Measurements from ENCODE around the gene TMEM208.

Gene TMEM208

DNA sequence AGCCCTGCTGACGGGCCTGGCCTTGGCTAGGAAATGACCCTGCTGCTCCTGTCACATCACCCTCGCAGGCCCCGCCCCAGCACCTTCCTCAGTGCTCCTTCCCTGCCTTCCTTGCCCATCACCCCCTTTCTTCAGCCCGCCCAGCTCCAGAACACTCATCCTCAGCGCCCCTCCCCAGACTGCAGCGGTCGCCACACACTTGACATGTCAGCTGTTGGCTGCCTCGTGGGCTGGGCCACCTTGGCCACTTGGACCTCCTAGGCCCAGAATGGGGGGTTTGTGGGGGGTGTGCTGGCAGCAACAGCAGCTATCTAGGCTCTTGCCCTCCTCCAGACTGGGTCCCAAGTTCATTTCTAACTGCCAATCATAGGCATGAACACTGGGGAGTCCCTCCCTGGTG is 17.4 kb upstream of the TMEM208 start:
- no peak for DNase-seq (ENCODE audit: low read depth)

DNA sequence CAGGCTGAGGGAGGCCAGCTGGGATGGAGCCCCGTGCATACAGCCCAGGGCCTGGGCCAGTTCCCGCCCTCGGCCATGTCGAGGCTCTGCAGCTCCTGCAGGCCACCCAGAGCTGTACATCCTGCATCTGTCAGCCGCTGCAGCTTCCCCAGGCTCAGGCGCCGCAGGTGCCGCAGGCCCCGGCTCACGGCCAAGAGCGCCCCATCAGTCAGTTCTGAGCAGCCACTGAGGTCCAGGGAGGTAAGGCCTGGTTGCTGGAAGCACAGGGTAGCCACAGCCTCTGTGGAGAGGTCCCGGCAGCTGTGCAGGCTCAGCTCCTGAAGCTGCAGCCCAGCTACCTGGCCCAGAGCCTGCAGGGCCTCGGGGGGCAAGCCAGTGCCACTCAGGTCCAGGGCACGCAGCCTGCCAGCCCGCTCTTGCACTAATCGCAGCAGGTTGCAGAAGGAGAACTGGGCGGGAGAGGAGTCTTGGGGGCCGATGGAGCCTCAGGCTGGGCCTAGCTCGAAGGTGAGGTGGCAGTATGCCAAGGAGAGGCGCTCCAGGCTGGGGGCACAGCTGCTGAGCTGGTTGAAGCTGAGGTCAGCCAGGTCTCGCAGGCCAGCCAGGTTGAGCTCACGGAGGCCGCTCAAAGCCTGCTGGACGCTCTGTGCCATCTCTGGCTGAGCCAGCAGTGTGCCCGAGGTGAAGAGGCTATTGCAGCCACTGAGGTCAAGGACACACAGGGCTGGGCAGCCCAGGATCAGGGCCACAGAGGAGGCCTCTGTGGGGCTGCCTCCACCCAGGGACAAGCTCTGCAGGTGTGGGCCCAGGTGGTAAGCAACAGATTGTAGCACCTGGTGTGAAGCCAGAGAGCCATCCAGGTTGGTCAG is 16.6 kb upstream of the TMEM208 start:
- no peak for DNase-seq (ENCODE audit: low read depth)

DNA sequence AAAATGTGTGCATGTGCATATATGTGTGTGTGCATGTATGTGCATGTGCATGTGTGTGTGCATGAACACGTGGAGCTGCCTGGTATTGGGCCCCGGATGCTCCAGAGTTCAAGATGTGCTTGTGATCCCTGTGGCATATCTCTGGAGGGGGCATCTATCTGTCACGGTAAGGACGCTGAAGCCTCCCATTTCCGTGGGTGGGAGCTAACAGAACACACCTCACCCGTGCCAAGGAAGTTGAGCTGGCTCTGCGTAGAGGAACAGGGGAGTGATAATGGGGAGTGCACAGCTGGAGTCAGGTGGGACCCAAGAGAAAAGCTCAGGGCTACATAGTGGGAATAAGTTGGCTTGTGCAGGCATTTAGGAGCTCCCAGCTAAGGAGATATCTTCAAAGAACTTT is 15.3 kb upstream of the TMEM208 start:
- DNase-seq (ENCODE audit: low read depth), result no peak

DNA sequence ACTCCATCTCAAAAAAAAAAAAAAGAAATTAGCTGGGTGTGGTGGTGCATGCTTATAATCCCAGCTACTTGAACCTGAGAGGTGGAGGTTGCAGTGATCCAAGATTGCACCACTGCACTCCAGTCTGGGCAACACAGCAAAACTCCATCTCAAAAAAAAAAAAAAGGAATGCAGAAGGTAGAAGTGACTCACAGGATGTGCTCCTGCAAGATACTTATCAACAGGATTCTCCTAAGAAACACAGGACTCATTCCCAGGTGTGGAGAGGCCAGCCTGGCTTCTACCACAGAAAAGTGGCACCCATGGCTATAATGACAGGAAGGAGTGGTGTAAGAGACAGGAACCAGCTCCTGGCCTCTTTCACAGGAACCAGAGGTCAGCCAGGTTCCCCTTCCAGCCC is 14.2 kb upstream of the TMEM208 start:
- DNase-seq (ENCODE audit: low read depth), result no peak

DNA sequence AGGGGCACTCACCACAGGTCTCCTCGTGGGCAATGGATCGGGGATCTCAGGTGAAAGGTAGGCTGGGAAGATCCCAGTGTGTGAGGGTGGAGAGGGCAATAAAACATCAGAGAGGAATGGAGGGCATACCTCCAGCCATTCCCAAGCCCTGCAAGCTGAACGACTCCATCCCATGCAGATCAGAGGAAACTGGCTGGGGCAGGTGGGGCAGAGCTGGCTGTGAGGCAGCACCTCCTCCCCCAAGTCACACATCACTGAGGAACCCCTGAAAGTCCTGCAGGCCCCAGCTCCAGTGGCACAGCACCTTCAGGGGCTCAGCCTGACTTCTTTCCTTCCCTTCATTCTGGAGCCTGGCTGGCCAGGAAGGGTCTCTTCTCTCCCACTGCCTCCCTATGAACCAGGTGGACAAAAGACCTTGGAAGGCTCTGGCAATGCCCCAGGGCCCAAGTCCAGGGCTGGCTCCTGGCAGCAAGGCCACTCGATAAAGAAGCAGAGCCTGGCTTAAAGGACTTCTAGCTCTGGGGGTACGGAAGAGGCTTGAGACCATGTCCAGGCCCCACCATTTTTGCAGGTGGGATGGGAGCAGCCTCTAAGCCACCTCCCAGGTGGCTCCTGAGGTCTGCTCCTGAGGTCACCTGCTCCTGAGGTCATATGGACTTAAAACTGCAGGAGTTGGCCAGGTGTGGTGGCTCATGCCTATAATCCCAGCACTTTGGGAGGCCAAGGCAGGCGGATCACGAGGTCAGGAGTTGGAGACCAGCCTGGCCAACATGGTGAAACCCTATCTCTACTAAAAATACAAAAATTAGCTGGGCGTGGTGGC is 13.5 kb upstream of the TMEM208 start:
- no peak for DNase-seq (ENCODE audit: low read depth)

DNA sequence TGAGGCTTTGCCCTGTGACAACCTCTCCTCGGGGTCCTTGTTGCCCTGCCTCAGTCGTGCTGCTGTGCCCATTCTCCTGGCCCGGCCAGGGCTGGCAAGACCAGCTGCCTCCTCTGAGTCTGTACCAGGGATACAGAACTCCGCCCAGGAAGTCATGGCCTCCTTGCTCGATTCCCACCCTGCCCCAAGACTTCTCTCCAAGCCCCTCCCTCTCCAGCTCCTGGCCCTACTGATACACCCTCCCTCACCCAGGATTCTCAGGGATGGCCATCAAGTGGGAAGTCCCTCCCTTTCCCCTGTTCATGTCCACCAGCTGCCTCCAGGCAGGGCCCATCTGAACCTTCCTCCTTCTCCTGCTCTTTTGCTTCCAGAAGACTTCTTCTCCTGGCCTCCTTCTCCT is 11.2 kb upstream of the TMEM208 start:
- no peak for DNase-seq (ENCODE audit: low read depth)

DNA sequence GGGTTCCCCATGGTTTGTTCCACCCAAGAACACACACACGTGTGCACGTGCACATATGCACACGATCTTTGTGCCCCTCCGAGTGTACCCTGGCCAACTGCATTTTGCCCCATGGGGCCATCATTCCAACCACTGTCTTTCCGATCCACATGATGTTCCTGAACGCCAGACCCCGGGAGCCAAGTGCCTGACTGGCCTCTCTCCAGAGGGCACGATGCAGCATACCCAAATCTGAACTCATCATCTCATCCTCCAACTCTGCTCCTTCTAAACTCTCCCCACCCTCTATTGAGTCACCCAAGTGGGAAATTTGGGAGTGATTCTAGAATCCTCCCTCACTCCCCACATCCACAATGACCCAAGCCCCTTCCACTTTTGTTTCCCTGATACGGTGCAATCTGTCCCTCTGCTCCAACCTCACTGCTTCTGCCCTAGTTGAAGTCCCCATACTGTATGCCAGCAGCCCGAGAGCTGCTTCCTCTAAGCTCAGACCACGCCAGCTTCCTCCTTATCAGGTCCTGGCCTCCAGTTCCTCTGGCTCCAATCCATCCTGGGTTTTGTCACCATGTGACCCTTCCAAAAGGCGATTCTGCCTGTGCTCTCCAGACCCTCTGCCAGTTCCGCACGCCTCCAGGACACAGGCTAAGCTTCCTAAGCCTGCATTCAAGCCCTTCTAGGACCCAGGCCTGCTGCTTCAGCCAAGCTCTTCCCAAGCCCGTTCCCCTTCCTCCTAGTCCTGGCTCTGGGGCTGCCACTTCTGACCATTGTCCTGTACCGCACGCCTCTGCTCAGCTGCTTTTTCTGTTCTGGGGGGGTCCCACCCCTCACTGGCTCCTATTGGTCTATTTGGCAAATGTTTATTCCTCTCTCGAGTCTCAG is 10.1 kb upstream of the TMEM208 start:
- DNase-seq (ENCODE audit: low read depth), result no peak

DNA sequence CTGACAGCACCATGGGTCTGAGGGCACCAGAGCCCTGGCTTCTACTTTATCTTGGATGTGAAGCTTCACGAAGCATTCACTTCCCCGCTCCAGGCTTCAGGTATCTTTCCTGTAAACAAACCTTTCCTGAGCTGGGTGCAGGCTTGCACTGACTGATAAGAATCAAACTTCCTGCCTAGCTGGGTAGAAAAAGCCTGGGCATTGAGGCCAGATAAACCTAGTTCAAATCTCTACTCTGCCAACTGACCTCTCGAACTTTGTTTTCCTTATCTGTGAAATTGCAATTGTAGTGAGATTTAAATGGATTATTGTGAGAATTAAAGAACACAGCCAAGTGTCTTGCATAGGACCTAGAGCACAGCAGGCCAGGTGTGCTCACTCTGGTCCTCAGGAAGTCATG is 2.9 kb upstream of the TMEM208 start:
- DNase-seq (ENCODE audit: low read depth), result no peak

DNA sequence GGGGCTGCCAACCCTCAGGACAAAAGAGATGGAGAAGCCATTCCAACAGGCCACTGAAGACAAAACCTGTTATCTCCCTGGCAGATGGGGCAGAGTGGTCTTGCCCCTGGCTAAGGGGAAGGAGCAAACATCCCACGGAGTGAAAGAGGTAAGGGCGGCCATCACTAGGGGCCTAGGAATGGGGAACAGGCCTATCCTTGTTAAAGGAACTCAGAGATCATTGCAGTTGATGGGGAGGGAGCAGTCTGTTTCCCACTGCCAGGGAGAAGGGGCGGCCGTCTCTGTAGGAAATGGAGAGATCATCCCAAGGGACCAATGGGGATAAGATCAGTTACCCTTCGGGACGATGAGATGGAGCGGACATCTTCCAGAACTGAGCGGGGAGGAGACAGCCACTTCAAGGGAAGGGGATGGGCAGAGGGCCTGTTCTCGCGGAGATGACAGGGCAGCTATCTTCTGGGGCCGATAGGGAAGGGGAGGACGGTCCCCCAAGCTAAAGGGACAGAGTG is 581 bp upstream of the TMEM208 start:
- no peak for DNase-seq (ENCODE audit: low read depth)

DNA sequence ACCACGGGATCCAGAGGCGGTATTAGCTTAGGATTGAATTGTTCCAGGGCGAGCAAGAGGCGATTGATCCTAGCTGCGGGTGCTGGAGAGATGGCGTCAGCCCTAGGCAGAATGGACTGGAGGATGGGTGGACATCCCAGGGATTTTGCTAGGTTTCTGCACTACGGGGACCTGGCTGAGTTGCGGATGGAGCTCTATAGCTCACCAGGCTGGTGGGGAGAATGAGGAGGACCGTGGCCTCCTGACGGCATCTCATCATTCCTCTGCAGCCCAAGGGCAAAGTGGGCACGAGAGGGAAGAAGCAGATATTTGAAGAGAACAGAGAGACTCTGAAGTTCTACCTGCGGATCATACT is 614 bp downstream of the TMEM208 start:
- DNase-seq (ENCODE audit: low read depth), result no peak

DNA sequence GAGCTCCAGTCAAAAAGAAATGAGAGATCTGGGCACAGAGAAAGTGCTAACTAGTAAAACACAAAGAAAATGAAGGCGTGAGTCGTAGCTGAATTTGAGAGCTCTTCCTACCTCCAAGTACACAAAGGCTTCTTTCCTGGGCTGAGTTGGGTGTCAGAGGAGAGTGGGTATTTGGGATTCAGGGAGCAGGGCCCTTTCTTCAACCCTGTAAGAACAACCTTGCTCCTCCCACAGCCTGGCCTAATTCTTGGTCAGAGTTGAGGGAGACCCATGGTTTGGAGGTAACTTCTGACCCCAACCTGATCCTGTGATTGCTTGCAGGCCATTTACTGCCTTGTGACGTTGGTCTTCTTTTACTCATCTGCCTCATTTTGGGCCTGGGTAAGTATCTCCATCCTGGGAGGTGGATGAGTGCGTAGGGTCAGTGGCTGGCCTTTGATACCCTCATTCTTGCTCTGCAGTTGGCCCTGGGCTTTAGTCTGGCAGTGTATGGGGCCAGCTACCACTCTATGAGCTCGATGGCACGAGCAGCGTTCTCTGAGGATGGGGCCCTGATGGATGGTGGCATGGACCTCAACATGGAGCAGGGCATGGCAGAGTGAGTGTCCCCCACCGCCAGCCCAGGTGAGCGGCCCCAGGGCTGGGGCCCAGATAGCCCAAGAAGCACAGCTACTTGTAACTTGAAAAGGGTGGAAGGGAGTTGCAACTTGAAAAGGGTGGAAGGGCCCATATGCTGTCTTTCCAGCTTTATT is 1.3 kb downstream of the TMEM208 start:
- DNase-seq (ENCODE audit: low read depth), result no peak

DNA sequence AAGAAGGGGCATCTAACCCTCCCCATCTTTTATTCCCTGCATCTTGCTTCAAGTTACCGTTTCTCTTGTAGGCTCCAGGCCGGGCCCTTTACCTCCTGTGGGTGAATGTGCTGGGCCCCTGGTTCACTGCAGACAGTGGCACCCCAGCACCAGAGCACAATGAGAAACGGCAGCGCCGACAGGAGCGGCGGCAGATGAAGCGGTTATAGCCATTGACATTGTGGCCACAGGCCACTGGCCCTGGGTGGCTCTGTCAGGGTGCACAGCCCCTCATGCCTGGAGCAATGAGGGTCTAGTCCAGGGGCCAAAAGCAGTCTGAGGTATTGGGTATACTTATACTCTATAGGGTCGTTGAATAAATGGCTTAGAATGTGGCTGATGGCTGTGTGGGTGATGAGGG is 2.0 kb downstream of the TMEM208 start:
- DNase-seq (ENCODE audit: low read depth), result no peak

DNA sequence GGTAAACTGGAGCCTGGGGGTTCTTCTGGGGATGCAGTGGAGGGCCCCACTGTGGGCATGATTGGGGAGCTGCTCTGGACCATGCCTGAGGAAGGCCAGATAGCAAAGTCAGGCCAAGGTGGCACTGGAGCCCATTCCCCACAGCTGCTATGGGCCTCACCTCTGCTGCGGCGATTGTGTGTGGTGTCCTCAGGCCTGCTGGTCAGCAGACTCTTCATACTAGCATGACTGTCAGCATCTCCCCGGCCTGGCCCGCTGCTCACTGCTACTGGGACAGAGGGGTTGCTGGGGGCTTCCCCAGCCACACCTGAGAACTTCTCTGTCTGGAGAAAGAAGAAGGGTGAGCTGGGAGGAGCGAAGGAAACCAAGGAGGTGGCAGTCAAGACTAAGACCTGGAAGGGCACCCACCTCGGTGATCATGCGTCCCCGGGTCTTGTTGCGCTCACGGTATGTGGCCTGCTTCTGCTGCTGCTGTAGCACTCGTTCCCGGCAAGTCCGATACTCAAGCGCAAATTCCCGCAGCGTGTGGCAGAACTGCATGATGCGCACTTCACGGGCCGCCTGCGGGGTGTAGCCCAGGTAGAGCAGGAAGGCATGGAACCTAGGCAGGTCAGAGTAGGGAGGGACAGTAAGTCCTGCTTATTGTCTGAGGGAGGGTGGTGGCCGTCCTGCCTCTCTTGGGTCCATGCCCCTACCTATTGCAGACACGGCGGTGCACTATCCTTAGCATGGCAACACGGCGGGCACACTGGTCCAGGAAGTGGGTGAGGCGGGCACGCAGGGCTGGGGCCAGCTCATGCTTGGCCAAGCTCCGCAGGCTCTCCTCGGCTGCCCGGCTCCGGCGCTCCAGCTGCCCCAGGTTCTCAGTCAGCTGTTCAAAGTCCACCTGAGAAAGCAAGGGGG is 3.2 kb downstream of the TMEM208 start:
- no peak for DNase-seq (ENCODE audit: low read depth)

DNA sequence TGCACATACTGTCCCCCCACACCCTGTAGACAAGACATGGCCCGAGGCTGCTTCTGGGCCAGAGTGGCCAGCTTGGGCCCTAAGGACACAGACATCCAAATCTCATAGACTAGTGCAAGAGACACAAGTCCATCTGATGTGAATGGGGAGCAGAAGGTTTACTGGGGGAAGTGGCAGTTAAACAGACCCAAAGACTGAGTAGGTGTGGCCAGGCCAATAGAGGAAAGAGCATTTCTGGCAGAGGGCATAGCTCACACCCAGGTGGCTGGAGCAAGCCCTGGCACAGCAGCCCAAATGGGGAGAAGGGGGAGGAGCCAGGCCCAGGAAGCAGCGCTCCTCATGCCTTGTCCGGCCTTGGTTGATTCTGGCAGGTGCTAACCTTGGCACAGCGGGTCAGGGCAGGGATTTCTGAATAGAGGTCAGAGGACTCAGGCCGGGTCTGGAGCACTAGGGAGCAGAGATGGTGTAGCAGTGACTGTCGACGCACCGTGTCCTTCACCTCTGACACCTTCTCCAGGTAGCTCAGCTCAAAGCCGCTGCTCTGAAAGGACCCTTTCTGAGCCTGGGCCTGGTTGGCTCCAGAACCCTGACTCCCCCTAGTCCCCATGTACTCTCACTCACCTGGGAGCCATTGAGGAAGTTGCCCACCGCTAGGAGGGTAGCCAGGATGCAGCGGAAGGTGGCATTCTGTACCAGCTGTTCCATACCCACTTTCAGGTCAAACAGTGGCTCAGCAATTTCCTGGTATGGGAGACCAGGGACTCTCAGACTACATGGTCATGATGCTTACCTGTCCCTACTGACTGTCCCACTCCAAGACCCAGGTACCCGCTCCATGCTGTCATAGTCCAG is 4.1 kb downstream of the TMEM208 start:
- DNase-seq (ENCODE audit: low read depth), result no peak

DNA sequence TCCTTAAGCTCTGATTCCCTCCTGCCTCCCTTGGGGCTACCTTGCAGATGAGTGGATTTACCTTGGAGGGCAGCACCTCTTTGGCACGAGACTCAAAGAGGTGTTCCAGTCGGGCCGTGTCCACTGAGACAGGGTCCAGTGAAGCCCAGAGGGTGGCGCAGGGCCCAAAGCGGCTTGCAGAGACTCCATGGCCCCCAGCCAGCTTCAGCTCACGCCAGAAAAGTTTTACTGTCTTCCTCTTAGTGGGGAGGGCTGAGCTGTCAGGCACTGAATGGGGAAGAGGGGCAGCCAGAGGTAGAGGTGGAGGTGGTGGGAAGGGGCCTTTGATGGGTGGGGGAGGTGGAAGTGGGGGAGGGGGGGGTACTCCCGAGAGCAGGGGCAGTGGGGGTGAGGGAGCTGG is 6.7 kb downstream of the TMEM208 start:
- no peak for DNase-seq (ENCODE audit: low read depth)

DNA sequence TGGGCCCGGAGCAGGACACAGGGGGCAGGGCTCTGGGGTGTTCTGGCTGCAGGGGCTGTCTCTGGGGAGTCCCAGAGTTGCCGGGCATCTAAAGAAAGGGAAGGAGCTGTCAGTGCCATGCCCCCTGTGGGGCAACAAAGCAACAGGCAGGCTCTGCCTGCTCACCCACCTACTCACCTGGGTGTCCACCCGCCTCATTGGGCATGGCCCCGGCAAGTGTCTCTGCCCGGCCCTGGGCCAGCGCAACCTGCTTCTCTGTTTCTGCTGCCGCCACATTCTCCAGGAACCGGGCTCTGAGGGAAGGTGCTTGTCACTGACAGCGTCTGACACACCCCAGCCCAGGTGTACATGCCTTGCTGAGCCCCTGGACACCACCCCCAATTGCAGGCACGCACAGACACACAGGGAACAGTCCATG is 7.3 kb downstream of the TMEM208 start:
- no peak for DNase-seq (ENCODE audit: low read depth)

DNA sequence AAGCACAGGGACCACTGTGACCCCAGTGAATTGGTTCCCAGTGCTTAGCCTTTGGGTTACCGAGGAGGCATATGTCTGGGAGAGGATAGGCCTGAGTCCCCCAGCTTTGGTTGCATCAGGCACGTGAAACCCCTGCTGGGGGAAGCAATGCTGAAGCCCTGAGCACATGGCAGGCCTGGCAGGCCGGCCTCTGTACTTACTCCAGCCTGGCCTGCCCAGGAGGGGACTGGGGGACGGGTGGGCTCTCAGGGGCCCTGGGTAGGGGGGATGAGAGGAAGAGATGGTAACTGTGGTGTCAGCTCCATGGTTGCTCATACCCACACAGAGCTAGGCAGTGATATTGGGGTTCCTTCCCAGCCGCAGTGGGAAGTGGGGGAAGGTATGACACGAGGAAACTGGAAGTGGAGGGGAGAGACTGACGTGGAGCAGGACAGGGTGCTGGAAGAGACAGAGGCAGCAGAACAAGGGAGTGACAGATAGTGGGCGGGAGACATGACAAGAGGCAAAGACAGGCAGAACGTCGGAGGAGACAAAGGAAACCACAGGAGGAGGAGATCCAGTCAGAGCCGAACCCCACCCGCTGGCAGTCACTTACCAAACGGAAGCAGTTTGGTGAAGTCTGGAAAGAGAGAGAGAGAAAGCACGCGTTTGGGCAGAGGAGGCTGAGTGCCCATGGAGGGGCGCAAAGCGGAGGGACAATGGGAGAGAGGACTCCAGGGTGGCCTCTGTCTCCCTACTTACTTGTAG is 9.1 kb downstream of the TMEM208 start:
- DNase-seq (ENCODE audit: low read depth), result no peak

DNA sequence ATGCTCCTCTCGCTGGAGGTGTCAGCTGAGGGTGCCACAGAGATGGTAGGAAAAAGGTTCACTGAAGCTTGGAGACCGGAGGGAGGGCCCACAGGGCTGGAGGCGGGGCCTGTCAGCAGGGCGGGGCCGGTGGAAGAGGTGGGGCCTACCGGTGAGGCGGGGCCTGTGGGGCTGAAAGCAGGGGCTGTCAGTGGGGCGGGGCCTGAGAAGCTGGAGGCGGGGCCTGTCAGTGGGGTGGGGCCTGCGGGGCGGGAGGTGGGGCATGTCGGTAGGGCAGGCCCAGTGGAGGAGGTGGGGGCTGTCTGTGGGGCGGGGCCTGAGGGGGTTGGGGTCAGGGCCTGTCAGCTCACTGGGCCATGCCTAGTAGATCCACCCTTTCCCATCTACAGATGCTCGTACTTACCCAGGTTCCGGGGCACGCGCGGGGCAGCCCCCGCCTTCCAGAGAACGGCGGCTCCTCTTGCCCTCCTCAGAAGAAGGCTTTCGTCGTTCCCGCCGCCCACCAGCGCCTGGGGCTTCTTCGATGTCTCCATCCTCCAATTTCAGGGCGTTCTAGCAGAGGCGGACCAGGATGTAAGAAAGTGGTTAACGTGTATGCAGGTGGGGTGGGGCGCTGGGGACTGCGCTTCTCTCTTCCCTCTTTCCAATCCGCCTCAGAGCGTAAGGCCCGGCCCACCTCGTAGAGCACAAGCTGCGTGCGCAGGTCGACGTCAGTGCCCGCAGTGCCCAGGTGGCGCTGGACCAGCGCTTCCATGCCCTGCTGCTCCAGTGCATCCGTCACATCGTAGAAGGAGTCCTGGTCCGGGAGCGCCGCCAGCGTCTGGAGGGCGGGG is 9.8 kb downstream of the TMEM208 start:
- DNase-seq (ENCODE audit: low read depth), result no peak
